Muscle of leg (tissue), 16 donors: ENCODE results near the gene THEM4. TPM values are rescaled to one million over a fixed set of nuclear protein-coding genes. Genes with fewer than 3 reads are reported as not detected.
A peak's percentile ranks its signal among the peaks of the same experiment; 100 is the strongest.

Source experiments
- DNase-seq: peaks from one replicate; pipeline ENCODE4 v3.0.0; 2013
- H3K27ac ChIP-seq: one replicate; pipeline ENCODE4 v1.5.1; 2013; ENCODE audit warnings: mild to moderate bottlenecking, low read length, control low read depth
- H3K27me3 ChIP-seq: one replicate; pipeline ENCODE4 v1.6.1; 2013; ENCODE audit warnings: low read length; ENCODE audit not compliant: control insufficient read depth, insufficient read depth
- H3K36me3 ChIP-seq: one replicate; pipeline ENCODE4 v1.6.1; 2013; ENCODE audit warnings: low read length; ENCODE audit not compliant: control insufficient read depth, insufficient read depth
- H3K4me1 ChIP-seq: one replicate; pipeline ENCODE4 v1.6.1; 2013; ENCODE audit warnings: low read length; ENCODE audit not compliant: control insufficient read depth, insufficient read depth
- H3K4me3 ChIP-seq: one replicate; pipeline ENCODE4 v1.5.1; 2013; ENCODE audit warnings: low read length, control low read depth
- H3K9me3 ChIP-seq: replicated peaks from 2 replicates; pipeline ENCODE4 v1.6.1; 2013; ENCODE audit warnings: low read depth, low read length; ENCODE audit not compliant: control insufficient read depth
- WGBS: methylation state at CpG from one replicate; pipeline ENCODE4 v1.1.5; 2013; ENCODE audit warnings: missing lambda C conversion rate; ENCODE audit not compliant: insufficient coverage; 5-methylcytosine and 5-hydroxymethylcytosine counted together
- long read RNA-seq, 11 donors: transcript quantifications; one replicate each; lab custom pipeline, GENCODE V29; 2026
- polyA plus RNA-seq, 8 donors: library from polyadenylated mRNA; unstranded; fragments of 120-200 nt; gene quantifications; one replicate each; pipeline versions ENCODE4 v1.2.1 to v1.2.3, GENCODE V29; 2013; ENCODE audit warnings: inconsistent platforms in 1 of 8, low replicate concordance in 1 of 8; ENCODE audit not compliant: insufficient read length in 8 of 8, insufficient read depth in 1 of 8
- total RNA-seq: library from RNA; stranded (reverse); fragments of 120-200 nt; gene quantifications from one replicate; pipeline ENCODE4 v1.2.4, GENCODE V29; 2013

Gene THEM4
- total RNA-seq: 10.8 TPM
- 10 to 100 TPM in 7 of 8 donors, 1 to 10 TPM in 1; 9.5 to 19.0 (median 11.4) TPM for polyA plus RNA-seq
- long read RNA-seq, donor 1, partial matches to known transcripts: 0 of 4 reads
- long read RNA-seq, donor 1, other reads (novel, unspliced or antisense): 0 of 4 reads
- long read RNA-seq, donor 2, partial matches to known transcripts: 0 of 2 reads
- long read RNA-seq, donor 2, other reads (novel, unspliced or antisense): 0 of 2 reads
- long read RNA-seq, donor 3, partial matches to known transcripts: 7 of 8 reads
- long read RNA-seq, donor 3, other reads (novel, unspliced or antisense): 0 of 8 reads
- long read RNA-seq, donor 4, partial matches to known transcripts: 0 of 4 reads
- long read RNA-seq, donor 4, other reads (novel, unspliced or antisense): 0 of 4 reads
- long read RNA-seq, donor 5, transcript THEM4-202 (7 exons, 1,832 nt): major isoform, 5 of 20 reads
- long read RNA-seq, donor 5, partial matches to known transcripts: 11 of 20 reads
- long read RNA-seq, donor 5, other reads (novel, unspliced or antisense): 0 of 20 reads
- long read RNA-seq, donor 6, partial matches to known transcripts: 8 of 16 reads
- long read RNA-seq, donor 6, other reads (novel, unspliced or antisense): 0 of 16 reads
- long read RNA-seq, donor 7, partial matches to known transcripts: 7 of 13 reads
- long read RNA-seq, donor 7, other reads (novel, unspliced or antisense): 0 of 13 reads
- long read RNA-seq, donor 8, partial matches to known transcripts: 0 of 3 reads
- long read RNA-seq, donor 8, other reads (novel, unspliced or antisense): 0 of 3 reads
- long read RNA-seq, donor 9, partial matches to known transcripts: 5 of 10 reads
- long read RNA-seq, donor 9, other reads (novel, unspliced or antisense): 0 of 10 reads
- long read RNA-seq, donor 10, partial matches to known transcripts: 0 of 2 reads
- long read RNA-seq, donor 10, other reads (novel, unspliced or antisense): 0 of 2 reads
- long read RNA-seq, donor 11, partial matches to known transcripts: 11 of 14 reads
- long read RNA-seq, donor 11, other reads (novel, unspliced or antisense): 0 of 14 reads

DNA sequence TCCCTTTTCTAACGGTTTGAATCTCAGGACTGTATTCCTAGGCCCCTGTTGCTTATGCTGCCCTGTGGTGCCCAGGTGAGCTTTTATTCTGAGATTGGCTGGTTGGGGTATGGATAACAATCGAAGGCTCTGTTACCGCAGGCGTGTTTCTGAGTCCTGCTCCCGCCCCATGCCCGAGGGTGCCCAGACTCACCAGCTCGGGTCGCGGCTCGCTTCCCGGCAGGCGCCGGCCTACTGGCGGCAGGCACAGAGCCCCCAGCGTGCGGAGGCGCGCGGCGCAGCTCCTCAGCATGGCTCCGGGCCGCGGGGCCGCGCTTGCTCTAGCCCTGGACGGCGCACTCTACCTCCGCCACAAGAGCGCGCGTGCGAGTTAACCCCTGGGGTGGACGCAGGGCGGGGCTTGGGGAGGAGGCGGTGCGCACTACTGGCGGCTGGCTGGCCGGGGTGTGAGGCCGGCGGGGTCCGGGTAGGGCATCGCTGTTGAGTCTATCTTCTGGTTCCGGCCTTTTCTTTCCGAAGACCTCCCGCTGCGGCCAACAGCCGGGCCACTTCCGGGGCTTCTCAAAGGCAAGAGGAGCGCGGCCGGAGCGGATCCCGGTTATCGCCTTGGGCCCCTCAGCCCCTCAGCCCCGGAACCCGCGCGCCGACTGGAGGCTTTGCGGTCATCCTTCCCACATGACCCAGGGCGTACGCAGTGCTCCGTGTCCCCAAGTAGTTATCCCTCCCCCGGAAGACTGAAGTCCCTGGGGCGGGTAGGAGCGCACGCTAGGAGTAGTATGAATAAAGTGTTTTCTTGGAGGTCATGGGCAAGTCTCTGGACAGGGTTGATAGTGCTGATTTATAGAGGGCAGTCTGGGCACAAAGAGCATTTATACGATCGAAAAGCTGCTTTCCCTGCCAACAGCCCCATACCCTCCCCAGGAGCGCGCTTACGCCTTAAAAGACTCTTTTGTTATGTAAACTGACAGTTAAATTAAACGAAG is at the start of gene THEM4:
THEM4 (minus strand) TSS at position 345 of the 983 bp plus-strand sequence; CDS start at position 292, 53 bp downstream.
- H3K27me3 ChIP-seq: no peaks in the 10 kb centered on the region
- under 1% methylated on average over 59 of the region's 73 CpGs for WGBS

DNA sequence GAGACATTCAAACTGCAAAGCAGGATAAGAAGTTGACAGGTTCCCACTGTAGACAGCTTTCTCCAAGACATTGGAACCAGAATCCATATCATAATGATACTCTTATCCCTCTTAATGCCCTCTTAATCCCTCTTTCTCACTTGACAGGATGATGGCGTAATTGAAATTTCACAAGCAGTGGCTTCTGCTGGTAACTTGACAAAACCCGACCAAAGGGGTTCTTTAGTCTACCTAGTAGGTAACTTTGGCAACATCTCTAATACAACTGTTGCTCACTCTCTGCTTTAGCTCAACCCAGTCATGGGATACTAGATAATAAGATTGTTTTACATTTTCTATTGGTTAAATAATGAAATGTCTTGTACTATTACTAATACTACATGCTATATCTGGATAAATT is 49.6 kb upstream of the THEM4 start:
- no peaks in the 10 kb centered on the region for H3K27me3 ChIP-seq
- H3K27ac ChIP-seq: no peak overlapping the region
- 80% methylated on average over 1 of the region's 2 CpGs for WGBS
- H3K9me3 ChIP-seq: no peaks in the 10 kb centered on the region
- no peak for DNase-seq
- no peak overlapping the region for H3K4me3 ChIP-seq
- peaks cover 5% of the 10 kb centered on the region for H3K4me1 ChIP-seq
- no peaks in the 10 kb centered on the region for H3K36me3 ChIP-seq

More for the DNA sequence above, at the start of gene THEM4:
- Histone ChIP-seq H3K4me3 (peak within 1 kb of the TSS; percentile 59), H3K4me1 (no peaks in the 10 kb centered on the region), H3K36me3 (peaks cover 5% of the 10 kb centered on the region), H3K9me3 (peaks cover 9% of the 10 kb centered on the region), H3K27ac (peak within 1 kb of the TSS; percentile 82)
- peak; percentile 98 for DNase-seq

DNA sequence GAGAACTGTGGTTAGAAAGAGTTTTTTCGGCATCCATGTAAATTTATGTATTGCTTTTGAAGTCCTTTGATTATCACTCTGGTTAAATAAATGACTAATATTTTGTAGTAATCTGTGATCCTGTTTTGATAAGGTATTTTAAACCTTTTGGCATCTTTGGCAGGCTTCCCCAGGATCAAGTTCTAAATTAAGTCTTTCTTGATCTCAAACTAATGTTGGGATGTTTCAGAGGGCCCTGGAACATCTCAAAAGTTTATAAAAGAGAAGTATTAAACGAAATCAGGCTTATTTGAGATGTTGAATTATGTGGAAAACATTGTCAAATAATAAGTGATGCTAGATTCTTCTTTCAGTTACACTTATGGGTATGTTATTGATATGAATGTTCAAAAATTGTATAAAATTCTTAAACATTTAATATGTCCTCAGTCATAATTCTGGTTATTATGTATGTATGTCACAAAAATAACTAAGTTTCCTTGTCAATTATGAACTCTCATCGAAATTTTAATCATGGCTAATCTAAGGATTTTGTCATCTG is 47.7 kb upstream of the THEM4 start:
- no peaks in the 10 kb centered on the region for H3K36me3 ChIP-seq
- no CpG with 5 or more reads among the region's 3 CpGs for WGBS
- H3K27ac ChIP-seq: no peak overlapping the region
- peaks cover 5% of the 10 kb centered on the region for H3K4me1 ChIP-seq
- no peak for DNase-seq
- H3K9me3 ChIP-seq: no peaks in the 10 kb centered on the region
- no peaks in the 10 kb centered on the region for H3K27me3 ChIP-seq
- H3K4me3 ChIP-seq: no peak overlapping the region

DNA sequence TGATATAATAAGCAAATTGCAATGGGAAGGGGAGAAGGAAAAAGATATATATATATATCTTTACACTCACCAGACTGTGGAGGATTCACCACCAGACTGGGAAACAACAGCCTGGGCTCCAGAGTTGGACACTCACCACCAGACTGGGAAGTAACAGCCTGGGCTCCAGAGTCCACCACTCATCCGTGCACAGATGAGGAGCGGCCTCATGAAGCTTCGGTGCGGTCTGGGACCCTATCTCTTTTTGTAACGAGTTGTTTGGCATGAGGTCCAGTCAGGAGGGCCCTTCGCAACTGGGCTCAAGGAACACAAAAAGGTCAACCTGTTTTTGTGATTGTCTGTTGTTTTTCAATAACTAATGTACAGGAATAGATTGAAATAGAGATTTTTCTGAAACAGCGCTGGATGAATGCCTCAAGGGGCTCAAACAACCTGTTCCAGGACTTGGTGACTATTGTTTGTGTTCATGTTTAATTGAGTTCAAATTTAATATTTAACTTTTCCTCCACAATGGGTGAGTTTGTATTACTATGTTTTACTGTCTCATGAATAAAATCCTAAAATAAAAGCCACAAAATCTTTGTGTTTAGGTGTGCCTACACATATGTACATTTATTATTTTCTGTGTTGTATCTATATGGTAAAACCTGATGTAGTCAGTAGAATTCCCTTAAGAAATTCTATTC is 44.2 kb upstream of the THEM4 start:
- no peaks in the 10 kb centered on the region for H3K36me3 ChIP-seq
- DNase-seq: no peak
- H3K27me3 ChIP-seq: no peaks in the 10 kb centered on the region
- 100% methylated on average over 4 of the region's 7 CpGs for WGBS
- no peak overlapping the region for H3K27ac ChIP-seq
- no peaks in the 10 kb centered on the region for H3K9me3 ChIP-seq
- H3K4me1 ChIP-seq: no peaks in the 10 kb centered on the region
- H3K4me3 ChIP-seq: no peak overlapping the region

DNA sequence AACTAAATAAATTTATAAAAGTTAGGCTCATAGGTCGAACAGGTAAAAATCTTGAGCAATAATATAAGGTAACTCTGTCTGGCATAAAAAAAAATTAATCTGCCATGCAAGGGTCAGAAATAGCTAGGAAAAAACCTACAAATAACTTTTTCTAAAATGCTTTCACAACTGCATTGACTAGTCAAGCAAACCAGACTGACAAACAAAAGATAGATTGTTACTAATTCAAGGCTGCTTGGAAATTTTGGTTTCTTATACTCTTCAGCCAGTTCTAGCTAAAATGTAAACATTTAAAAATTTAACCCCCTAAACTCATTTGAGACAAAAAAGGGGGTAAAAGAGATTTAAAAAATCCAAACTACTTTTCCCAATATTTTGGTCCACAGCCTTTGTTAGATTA is 43.5 kb upstream of the THEM4 start:
- H3K4me3 ChIP-seq: no peak overlapping the region
- H3K27ac ChIP-seq: no peak overlapping the region
- H3K9me3 ChIP-seq: no peaks in the 10 kb centered on the region
- no peaks in the 10 kb centered on the region for H3K27me3 ChIP-seq
- no peaks in the 10 kb centered on the region for H3K36me3 ChIP-seq
- H3K4me1 ChIP-seq: no peaks in the 10 kb centered on the region
- WGBS: no CpG with 5 or more reads among the region's 1 CpG
- DNase-seq: no peak

DNA sequence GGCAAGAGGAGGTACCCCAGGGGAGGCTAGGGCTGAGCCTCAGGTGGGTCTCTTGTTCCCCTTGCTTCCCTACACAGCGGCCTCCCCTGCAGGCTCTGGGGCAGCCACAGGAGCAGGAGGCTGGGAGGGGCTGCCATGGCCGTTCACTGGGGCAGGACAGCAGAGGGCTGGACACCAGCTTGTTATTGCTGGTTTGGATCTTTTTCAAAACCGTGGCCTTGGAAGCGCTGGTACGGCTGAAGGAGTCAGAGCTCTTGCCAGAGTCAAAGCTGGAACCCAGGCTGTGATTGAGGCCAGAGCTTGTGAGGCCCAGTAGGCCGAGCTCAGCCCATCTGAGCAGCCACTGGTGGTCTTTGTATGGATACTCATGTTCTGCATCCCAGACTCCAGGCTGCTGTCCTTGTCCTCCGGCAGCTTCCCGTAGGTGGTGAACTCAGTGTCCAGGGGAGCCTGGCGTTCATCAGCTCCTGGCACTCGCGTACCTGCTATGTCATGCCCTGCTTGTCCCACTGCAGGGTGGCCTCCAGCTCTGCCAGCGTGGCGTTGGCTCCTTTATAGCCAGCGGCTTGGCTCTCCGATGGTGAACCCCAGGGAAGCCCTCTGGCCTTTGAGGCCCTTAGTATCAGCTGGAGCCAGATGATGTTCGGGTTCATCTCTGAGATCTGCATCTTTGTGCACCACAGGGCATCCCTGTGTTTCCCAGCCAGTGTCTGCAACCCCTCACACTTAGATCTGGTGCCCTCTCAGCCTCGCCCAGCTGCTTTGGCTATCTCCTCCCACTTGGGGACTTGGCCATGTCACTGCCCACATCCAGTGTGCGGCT is 40.3 kb upstream of the THEM4 start:
- peaks cover 9% of the 10 kb centered on the region for H3K4me1 ChIP-seq
- no peak for DNase-seq
- no peaks in the 10 kb centered on the region for H3K9me3 ChIP-seq
- WGBS: 86% methylated on average over 18 of the region's 18 CpGs
- H3K27ac ChIP-seq: no peak overlapping the region
- no peaks in the 10 kb centered on the region for H3K36me3 ChIP-seq
- H3K4me3 ChIP-seq: no peak overlapping the region
- no peaks in the 10 kb centered on the region for H3K27me3 ChIP-seq

DNA sequence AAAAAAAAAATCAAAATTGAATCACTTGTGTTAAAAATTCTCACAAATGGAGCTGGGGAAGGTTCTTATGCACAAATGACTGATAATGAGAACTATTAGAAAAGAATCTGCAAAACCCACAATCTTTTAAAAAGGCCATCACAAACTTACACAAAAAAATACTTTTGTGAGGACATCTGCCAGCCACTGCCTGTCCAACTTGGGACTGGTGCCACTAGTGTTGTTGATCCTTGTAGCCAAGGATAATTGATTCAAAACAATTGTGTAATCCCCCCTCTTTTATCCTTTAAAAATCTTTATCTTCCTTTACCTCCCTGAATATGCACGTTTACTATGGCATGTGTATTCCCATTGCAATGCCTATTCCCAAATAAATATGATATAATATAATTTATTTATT is 39.2 kb upstream of the THEM4 start:
- H3K4me3 ChIP-seq: no peak overlapping the region
- H3K36me3 ChIP-seq: no peaks in the 10 kb centered on the region
- peaks cover 9% of the 10 kb centered on the region for H3K4me1 ChIP-seq
- H3K27ac ChIP-seq: no peak overlapping the region
- H3K27me3 ChIP-seq: no peaks in the 10 kb centered on the region
- WGBS: no CpG with 5 or more reads among the region's 1 CpG
- no peak for DNase-seq
- no peaks in the 10 kb centered on the region for H3K9me3 ChIP-seq

DNA sequence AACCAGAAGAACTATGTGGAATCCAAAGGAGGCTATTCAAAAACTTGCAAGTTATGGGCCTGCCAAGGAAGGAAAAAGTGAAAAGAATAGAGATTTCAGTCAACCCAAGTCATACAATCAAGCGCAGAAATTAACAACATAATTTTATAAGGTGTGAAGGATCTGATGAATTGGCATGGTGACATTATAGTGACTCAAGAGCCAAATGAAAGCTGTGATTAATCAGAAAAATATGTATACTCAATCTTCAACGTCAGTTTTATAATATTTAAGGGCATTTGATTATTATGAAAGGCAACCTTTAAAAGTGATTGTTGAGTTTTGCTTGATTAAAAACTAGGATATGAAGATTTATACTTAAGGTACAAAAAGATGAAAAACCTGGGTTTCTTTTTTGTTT is 37.8 kb upstream of the THEM4 start:
- Histone ChIP-seq H3K27me3 (no peaks in the 10 kb centered on the region), H3K9me3 (no peaks in the 10 kb centered on the region), H3K4me1 (peaks cover 9% of the 10 kb centered on the region), H3K4me3 (no peak overlapping the region), H3K27ac (no peak overlapping the region), H3K36me3 (no peaks in the 10 kb centered on the region)
- no CpG with 5 or more reads among the region's 2 CpGs for WGBS
- no peak for DNase-seq
